SU-DHL-6 (cell line): ENCODE results near the gene SPG7.
A peak's percentile ranks its signal among the peaks of the same experiment; 100 is the strongest.

Experiments
- H2AFZ ChIP-seq: fragments of 200-600 bp; sonication (generic); 2 replicates; pipeline ENCODE4 v1.6.1; 2014; ENCODE audit warnings: low read depth, mild to moderate bottlenecking, moderate library complexity, mixed read lengths, antibody characterized with exemption, low read length; ENCODE audit not compliant: severe bottlenecking
- H3F3A ChIP-seq: fragments of 200-600 bp; shearing (Covaris generic); 2 replicates; pipeline ENCODE4 v1.6.0; 2016; ENCODE audit warnings: antibody characterized with exemption, mild to moderate bottlenecking; ENCODE audit not compliant: insufficient read depth
- H3K27ac ChIP-seq: fragments of 200-600 bp; sonication (generic); 2 replicates; pipeline ENCODE4 v1.5.1; 2016; ENCODE audit warnings: low read depth, mild to moderate bottlenecking, low read length, moderate library complexity, mixed read lengths
- H3K27me3 ChIP-seq: fragments of 200-600 bp; sonication (generic), shearing (Covaris generic); 2 replicates; pipeline ENCODE4 v1.6.0; 2014; ENCODE audit warnings: mild to moderate bottlenecking, low read length
- H3K36me3 ChIP-seq: fragments of 200-600 bp; sonication (generic); 2 replicates; pipeline ENCODE4 v1.6.1; 2014; ENCODE audit warnings: mild to moderate bottlenecking, low read length, mixed read lengths
- H3K4me2 ChIP-seq: fragments of 300-600, 200-600 bp; shearing (Covaris generic), sonication (generic); 2 replicates; pipeline ENCODE4 v1.6.0; 2014; ENCODE audit warnings: low read length, low read depth, mild to moderate bottlenecking; ENCODE audit not compliant: poor library complexity, severe bottlenecking
- H3K4me3 ChIP-seq: fragments of 200-600 bp; sonication (generic); 2 replicates; pipeline ENCODE4 v1.5.1; 2014; ENCODE audit warnings: antibody characterized with exemption, low read length, mild to moderate bottlenecking, mixed read lengths; ENCODE audit not compliant: insufficient read depth, poor library complexity, severe bottlenecking
- H3K79me2 ChIP-seq: fragments of 200-600 bp; sonication (generic); 2 replicates; pipeline ENCODE4 v1.6.1; 2014; ENCODE audit warnings: mild to moderate bottlenecking, low read length, moderate library complexity; ENCODE audit not compliant: insufficient read depth
- H3K9ac ChIP-seq: fragments of 200-600 bp; sonication (generic); 2 replicates; pipeline ENCODE4 v1.7.0; 2014; ENCODE audit warnings: mild to moderate bottlenecking, low read length
- H3K9me2 ChIP-seq: fragments of 200-600 bp; sonication (generic); replicated peaks from 2 replicates; pipeline ENCODE4 v1.6.1; 2014; ENCODE audit warnings: low read length; ENCODE audit not compliant: insufficient read depth
- H3K9me3 ChIP-seq: fragments of 200-600 bp; sonication (generic); 2 replicates; pipeline ENCODE4 v1.6.1; 2014; ENCODE audit warnings: low read length, mixed read lengths; ENCODE audit not compliant: insufficient read depth
- H4K20me1 ChIP-seq: fragments of 200-600 bp; sonication (generic); 2 replicates; pipeline ENCODE4 v1.6.1; 2014; ENCODE audit warnings: low read depth, mild to moderate bottlenecking, antibody characterized with exemption, low read length, moderate library complexity, mixed read lengths
- CTCF ChIP-seq: fragments of 200-600 bp; sonication (generic); IDR thresholded peaks from one replicate; pipeline ENCODE4 v1.5.1; 2017; ENCODE audit warnings: antibody characterized with exemption, mild to moderate bottlenecking, low read length, moderate library complexity; ENCODE audit not compliant: insufficient read depth, poor library complexity, severe bottlenecking
- EZH2phosphoT487 ChIP-seq: fragments of 200-600 bp; sonication (generic), shearing (Covaris generic); conservative IDR thresholded peaks from 2 replicates; pipeline ENCODE4 v1.6.1; 2018; ENCODE audit warnings: mild to moderate bottlenecking, antibody characterized with exemption, low read length, moderate library complexity, mixed read lengths

Gene SPG7

DNA sequence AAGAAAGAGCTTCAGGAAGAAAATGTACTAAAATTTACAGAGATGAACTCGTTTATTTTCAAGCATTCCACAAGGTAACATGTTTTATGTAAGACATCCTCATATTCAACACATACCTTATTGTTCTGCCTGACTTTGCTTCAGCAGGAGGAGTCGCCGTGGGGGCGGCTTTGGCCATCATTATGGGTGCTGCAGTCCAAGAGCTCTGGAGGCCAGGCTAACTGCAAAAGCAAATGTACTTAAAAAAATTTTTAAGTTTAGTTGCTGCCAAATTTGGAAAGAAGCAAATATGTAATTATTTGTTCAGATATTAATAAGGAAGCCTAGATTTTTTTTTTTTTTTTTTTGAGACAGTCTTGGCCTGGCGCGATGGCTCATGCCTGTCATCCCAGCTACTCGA is 4.1 kb upstream of the SPG7 start:
- no peak overlapping the region for H3K4me3 ChIP-seq
- H3K9me2 ChIP-seq, result no peaks in the 10 kb centered on the region
- no peak overlapping the region for H3K27ac ChIP-seq
- H3K9me3 ChIP-seq, result no peaks in the 10 kb centered on the region
- H4K20me1 ChIP-seq, result no peaks in the 10 kb centered on the region
- peaks cover 4% of the 10 kb centered on the region for H3K79me2 ChIP-seq
- peaks cover 21% of the 10 kb centered on the region for H3F3A ChIP-seq
- H3K9ac ChIP-seq, result no peak overlapping the region
- H2AFZ ChIP-seq, result no peak overlapping the region
- H3K27me3 ChIP-seq, result no peaks in the 10 kb centered on the region
- no peaks in the 10 kb centered on the region for H3K36me3 ChIP-seq
- H3K4me2 ChIP-seq, result no peak overlapping the region
- TF ChIP-seq EZH2phosphoT487, result no peak
- TF ChIP-seq CTCF, result no peak

DNA sequence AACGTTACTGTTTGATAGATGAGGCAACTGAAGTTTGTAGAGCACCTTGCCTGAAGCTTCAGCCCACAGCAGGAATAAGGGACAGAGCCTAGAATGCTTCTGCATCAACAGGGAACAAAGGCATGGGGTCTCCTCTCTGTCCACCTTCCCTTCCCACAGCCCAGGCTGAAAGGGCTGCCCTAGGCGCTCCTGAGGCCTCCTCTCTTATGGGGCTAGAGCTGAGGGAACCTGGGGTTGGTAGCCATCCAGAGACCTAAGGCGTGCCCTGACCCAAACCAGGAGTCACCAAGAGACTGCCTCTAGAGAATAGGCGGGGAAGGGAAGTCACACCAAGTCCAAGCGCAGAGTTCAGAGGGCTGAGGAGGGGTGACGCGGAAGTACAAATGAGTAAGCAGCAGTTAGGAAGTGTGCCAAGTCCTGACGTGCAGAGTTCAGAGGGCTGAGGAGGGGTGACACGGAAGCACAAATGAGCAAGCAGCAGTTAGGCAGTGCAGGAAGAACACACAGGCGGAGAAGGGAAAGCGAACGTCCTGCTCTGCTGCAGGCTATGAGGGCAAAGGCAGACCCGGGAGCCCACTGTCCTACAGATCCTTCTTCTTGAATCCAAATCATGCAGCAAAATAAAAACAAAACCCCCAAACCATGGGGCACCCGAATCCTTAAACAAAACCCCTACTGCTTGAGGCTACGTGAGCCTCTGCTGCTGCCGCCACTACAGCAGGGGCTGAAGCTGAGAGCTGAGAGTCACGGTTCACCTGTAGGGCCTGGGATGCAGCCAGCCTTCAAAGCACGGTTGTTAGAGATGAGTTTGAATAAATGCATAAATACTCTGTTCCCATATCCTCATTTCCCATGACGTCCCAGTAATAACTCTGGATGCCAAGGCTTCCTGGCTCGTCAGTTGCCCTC is 2.7 kb upstream of the SPG7 start:
- Histone ChIP-seq H3K27ac (peak overlapping the region; percentile 44), H3K4me2 (peak overlapping the region; percentile 57), H3K36me3 (no peaks in the 10 kb centered on the region), H3K9me2 (no peaks in the 10 kb centered on the region), H3K27me3 (no peaks in the 10 kb centered on the region), H3K9ac (peak overlapping the region; percentile 44), H3K9me3 (no peaks in the 10 kb centered on the region), H4K20me1 (no peaks in the 10 kb centered on the region), H3K4me3 (peak overlapping the region; percentile 22), H3K79me2 (peaks cover 10% of the 10 kb centered on the region), H3F3A (peaks cover 21% of the 10 kb centered on the region), H2AFZ (peak overlapping the region; percentile 61)
- no peak for TF ChIP-seq EZH2phosphoT487
- no peak for TF ChIP-seq CTCF

GRCh38 chr16:89506113-89506504 is 2.1 kb upstream of the SPG7 start:
- no peaks in the 10 kb centered on the region for H3K36me3 ChIP-seq
- no peak for TF ChIP-seq EZH2phosphoT487
- TF ChIP-seq CTCF, result no peak
- peak overlapping the region; percentile 57 for H3K4me2 ChIP-seq

More at GRCh38 chr16:89506113-89506504, 2.1 kb upstream of the SPG7 start:
- peaks cover 10% of the 10 kb centered on the region for H3K79me2 ChIP-seq
- peaks cover 21% of the 10 kb centered on the region for H3F3A ChIP-seq
- peak overlapping the region; percentile 44 for H3K27ac ChIP-seq
- H3K4me3 ChIP-seq, result peak overlapping the region; percentile 22
- H3K9me3 ChIP-seq, result no peaks in the 10 kb centered on the region
- H3K9me2 ChIP-seq, result no peaks in the 10 kb centered on the region
- peak overlapping the region; percentile 44 for H3K9ac ChIP-seq
- no peaks in the 10 kb centered on the region for H3K27me3 ChIP-seq
- no peaks in the 10 kb centered on the region for H4K20me1 ChIP-seq
- no peak overlapping the region for H2AFZ ChIP-seq
